GM03348 (cell line): ENCODE data around the gene PUDP.
"Not testable (repeated sequence)": the region's sequence is repeated elsewhere in the genome, so short reads cannot be mapped to it uniquely, and the experiment has no call there.

Source experiments
- DNase-seq: peaks from one replicate; pipeline ENCODE4 v3.0.0; 2012; ENCODE audit warnings: low spot score

The PUDP gene

DNA sequence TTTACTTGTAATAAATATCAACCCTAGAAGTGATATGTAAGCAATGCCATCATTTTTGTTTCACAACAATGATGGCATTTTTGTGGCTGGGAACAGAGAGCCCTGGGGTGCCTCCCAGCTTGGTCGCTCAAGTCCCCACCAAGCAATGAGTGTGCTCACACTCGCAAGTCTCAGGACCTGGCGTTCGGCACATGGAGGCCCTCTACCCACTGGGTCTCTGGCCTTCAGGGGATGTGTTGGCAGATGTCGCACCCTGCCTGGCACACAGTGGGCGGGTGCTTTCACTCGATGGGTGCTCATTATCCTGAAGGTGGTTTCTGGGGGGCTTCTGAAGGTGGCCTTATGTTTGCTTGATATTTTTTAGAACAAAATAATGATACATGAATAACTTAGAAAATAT lies 75.1 kb downstream of the PUDP start:
- DNase-seq = no peak

- no peak for DNase-seq
These were observed 76.6 kb downstream of the PUDP start for GRCh38 chrX:7071390-7071789.

DNA sequence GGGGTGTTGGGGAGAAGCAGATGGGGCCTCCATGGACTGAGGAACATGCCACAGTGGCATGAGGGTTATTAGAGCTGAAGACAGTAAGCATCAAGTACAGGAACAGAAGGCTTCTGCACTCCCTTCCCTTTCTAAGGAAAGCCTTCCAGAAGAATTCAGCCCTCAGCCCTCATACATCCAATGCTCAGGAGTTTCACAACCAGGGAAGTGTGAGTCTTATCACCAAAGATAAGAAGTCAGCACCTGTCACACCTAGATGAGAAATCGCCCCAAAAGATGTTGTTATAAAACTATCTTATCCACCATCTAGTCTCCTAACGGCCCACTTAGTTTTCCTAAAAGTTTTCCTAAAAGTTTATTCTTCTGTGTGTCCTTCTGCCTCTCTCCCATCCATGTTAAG lies 78.4 kb downstream of the PUDP start:
- no peak for DNase-seq

- DNase-seq = no peak
These were observed 79.0 kb downstream of the PUDP start for GRCh38 chrX:7068939-7069367.

DNA sequence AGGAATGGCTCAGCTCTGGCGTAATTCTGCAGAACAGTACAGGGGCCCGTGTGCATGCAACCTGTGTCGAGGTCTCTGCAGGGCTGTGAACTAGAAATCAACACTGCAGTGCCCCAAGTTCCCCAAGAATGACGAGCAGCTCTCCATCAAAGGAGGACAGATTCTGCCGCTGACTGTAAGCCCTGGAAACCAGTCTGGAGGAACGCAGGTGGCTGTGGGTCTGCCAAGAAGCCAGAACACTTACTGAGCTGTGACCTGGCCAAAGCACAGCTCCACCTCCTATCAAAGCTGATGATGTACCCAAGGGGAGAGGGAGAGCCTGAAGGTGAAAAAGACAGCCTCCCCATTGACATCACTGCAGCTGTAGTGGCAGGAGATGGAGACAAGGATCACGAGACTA lies 80.7 kb downstream of the PUDP start:
- no peak for DNase-seq

DNA sequence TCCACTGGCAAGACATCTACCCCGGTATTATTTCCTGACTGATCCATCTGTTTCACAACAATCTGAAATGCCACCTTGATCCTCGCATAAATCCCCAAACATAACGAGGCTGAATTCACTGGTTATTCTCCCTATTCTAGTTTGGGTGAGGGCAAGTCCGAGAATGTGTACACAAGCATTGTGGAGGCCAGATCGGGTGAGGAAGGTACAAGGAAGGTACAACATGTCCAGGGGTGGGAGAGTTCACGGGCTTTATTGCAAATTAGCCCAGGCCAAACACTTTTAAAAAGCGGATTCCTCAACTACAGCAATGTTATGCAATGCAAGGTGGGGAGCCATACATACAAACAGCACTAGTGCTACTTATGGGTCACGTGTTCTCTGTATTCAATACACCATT lies 82.5 kb downstream of the PUDP start:
- no peak for DNase-seq

DNA sequence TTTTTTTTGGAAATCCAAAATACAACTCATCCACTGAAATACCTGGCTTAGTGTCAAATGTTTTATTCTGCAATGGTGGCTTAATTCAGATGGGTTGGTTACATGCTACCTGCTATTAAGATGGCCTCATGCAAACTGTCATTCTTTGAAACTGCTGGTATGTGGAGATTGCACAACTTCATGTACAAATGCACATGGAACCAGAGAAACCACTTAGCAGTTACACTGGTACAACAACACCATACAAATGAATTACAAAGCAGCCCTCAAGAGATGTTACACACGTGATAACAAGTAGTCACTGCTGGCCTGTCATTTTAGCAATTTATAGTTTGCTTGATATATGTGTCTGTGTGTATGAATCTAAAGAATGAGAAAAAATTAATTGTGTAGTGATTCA lies 85.0 kb downstream of the PUDP start:
- DNase-seq = no peak

GRCh38 chrX:7062276-7062675 lies 85.7 kb downstream of the PUDP start:
- DNase-seq = no peak

GRCh38 chrX:7061429-7061828 lies 86.5 kb downstream of the PUDP start:
- no peak for DNase-seq

DNA sequence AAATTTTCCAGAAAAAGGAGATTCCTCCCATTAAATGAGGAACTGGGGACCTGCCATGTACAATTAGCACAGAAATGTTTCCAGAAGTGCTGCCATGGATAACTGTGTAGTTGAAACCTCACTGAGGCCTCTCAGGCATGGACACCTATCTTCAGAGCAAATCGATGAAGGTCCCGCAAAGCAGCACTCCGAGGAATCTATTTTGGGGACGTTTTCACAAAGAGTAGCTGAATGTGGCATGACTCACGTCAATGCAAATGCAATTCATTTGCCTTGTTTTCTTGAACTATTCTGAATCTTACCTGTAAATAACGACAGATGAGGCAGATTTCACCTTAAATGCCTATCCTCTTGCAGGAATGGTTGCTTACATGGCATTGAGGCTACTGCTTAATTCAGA lies 87.5 kb downstream of the PUDP start:
- DNase-seq = no peak

DNA sequence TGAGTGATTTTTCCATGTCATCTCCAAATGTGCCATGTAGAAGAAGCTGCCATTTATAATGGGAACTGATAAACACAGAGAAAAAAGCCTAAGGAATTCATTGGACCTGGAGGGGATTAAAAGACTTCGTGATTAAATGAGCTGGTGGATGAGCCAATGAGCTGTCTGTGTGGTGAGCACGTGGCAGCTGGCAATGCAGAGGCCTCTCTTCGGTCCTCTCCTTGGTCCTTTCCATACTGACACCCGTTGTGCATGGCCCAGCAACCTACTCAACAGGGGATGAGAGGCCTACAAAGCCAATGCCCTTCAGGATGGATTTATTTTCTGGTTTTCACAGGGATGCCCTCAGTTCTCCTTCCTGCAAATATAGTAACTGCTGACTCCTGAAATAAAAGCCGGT lies 88.1 kb downstream of the PUDP start:
- no peak for DNase-seq

GRCh38 chrX:7059214-7059838 lies 88.6 kb downstream of the PUDP start:
- DNase-seq = no peak

GRCh38 chrX:7055386-7056137 lies 92.4 kb downstream of the PUDP start:
- no peak for DNase-seq

DNA sequence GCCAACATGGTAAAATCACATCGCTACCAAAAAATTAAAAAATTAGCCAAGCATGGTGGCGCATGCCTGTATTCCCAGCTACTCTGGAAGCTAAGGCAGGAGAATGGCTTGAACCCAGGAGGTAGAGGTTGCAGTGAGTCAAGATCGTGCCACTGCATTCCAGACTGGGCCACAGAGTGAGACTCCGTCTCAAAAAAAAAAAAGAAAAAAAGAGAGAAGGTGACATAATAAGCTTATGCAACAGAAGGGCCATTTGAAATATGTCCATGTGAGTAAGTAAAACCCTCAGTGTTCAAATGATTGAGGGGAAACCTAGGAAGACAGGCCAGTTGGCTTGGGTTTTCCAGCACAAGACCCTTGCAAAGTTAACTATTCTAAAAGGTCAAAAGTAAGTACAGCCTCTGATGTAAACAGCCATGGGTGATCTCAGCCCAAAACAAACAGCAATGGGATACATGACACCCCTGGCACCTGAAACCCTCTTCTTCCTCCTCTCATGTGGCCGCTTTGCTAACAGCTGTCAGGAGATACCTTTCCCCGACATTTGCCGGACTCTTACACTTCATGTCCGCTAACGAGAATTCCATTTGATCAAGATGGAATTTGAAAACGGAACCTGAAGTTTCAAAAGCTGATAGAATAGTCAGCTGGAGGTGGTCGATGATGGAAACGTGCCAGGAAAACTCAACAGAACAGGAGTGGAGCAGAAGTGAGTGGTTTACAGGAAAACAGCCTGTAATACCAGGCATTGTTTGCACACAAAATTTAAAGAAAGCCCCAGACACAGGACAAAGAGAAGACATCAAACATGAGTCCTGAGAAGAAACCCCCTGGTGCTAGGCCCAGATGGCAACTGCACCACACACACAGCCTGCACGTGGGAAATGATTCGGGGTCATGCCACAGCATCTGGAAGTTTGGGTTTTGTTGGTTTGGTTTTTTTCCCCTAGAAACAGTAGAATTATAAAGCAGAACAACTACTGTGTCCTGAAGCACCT lies 93.4 kb downstream of the PUDP start:
- no peak for DNase-seq

DNA sequence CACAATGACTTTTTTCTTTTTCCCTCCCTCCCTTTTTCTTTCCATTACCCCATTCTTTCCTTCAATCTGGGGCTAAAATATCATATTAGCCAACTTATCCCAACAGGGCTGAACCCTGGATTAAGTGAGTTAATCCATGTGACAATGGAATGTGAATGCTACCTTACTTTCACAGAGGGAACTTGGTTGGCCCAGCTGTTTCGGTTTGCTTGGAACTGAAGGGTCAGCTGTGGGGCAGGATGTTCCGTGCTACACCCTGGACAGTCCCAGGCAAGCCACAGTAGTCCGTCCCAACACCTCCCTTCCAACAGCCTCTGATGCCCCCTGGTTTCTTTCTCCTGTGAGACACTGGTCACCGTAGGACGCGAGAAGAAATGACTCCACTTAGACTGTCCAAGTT lies 95.4 kb downstream of the PUDP start:
- no peak for DNase-seq

GRCh38 chrX:7050271-7050670 lies 97.7 kb downstream of the PUDP start:
- DNase-seq = no peak

GRCh38 chrX:7047951-7048350 lies 100.0 kb downstream of the PUDP start:
- no peak for DNase-seq

GRCh38 chrX:7045238-7045955 lies 102.6 kb downstream of the PUDP start:
- no peak for DNase-seq

GRCh38 chrX:7043796-7044433 lies 104.0 kb downstream of the PUDP start:
- DNase-seq = not testable (repeated sequence)

GRCh38 chrX:7028246-7028645 lies 119.7 kb downstream of the PUDP start:
- DNase-seq = no peak

- no peak for DNase-seq
These were observed 120.9 kb downstream of the PUDP start for GRCh38 chrX:7027071-7027470.

GRCh38 chrX:7026365-7026764 lies 121.6 kb downstream of the PUDP start:
- not testable (repeated sequence) for DNase-seq
